ENCODE data around the gene FFAR4.

FFAR4 gene

DNA sequence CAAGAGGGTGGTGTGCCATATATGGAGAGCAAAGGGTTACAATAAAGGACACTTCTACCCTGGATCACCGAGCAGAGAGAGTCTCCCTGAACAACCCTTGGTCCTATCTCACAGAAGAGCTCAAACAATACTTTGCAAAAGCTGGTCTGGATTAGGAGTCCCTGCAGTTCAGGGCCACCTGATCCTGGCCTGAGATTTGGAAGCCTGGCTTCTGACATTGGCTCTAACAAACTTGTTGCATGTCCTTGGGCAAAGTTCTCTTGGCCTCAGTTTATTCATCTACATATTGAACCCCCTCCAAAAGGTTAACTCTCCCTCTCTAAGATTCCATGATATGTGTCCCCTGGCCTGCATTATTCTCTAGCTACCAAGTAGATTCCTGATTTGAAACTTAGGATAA lies 32.9 kb downstream of the FFAR4 start:
- H3K27me3 Mint-ChIP-seq (ENCODE audit: low read depth) = peaks cover 51% of the 10 kb centered on the region
- no peak for DNase-seq (ENCODE audit: low spot score)

DNA sequence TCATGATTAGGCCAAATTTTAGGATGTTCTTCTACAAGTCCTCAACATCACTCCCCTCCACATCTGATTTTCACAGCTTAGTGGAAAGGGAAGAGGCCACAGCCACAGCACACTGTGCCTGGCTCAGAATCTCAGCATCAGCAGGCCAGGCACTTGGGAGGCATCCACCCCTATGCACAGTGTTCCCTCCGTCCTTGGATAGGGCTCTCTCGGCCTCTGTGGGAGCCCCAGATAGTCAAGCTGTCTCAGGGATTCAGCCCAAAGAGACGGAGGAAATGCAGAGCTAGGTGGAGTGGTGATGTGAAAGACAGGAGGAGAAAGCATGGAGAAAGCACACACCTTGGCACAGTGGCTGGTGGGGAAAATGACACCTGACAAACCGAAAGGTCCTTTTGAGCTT lies 33.3 kb downstream of the FFAR4 start:
- Mint-ChIP-seq H3K36me3 (ENCODE audit: low read depth) (no peaks in the 10 kb centered on the region), H3K27ac (no peak overlapping the region), H3K4me1 (ENCODE audit: low read depth) (no peaks in the 10 kb centered on the region), H3K27me3 (ENCODE audit: low read depth) (peaks cover 55% of the 10 kb centered on the region), H3K4me3 (no peak overlapping the region), H3K9me3 (no peaks in the 10 kb centered on the region)
- DNase-seq (ENCODE audit: low spot score) = no peak

More for the DNA sequence above, 32.9 kb downstream of the FFAR4 start:
- Mint-ChIP-seq H3K9me3 (no peaks in the 10 kb centered on the region), H3K4me1 (ENCODE audit: low read depth) (no peaks in the 10 kb centered on the region), H3K27ac (no peak overlapping the region), H3K36me3 (ENCODE audit: low read depth) (no peaks in the 10 kb centered on the region), H3K4me3 (no peak overlapping the region)

DNA sequence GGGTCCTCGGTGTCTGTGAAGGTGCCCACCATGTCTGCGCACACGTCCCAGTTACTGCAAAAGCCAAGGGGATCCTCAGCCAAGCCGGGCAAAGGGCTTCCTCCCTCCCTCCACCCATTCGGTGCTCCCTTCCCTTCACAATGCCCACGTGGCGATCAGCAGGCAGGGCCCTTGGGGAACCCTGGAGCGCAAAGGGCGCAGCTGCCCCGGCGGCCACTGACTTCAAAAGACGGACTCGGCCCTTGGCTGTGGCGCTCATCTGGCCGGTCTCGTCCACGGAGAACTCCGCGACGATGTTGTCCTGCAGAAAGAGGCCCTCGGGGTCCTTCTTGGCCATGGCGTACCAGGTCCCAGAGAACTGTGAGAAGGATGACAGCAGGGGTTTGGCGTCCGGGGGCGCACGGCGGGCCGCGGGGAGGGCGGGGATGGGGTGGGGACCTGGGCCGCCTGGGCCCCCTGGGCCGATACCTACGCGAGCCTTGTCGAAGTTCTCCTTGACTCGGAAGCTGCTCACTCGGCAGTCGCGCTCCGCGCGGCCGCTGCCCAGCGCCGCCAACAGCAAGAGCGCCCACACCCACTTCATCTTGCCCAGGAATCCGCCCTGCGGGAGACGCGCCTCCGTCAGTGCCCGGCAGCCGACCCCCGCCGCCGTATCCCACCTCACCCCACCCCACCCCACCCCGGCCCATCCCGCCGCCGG lies 34.1 kb downstream of the FFAR4 start:
- no peak overlapping the region for H3K27ac Mint-ChIP-seq
- H3K9me3 Mint-ChIP-seq = no peaks in the 10 kb centered on the region
- no peaks in the 10 kb centered on the region for H3K4me1 Mint-ChIP-seq (ENCODE audit: low read depth)
- peaks cover 55% of the 10 kb centered on the region for H3K27me3 Mint-ChIP-seq (ENCODE audit: low read depth)
- H3K36me3 Mint-ChIP-seq (ENCODE audit: low read depth) = no peaks in the 10 kb centered on the region
- DNase-seq (ENCODE audit: low spot score) = no peak
- H3K4me3 Mint-ChIP-seq = no peak overlapping the region

DNA sequence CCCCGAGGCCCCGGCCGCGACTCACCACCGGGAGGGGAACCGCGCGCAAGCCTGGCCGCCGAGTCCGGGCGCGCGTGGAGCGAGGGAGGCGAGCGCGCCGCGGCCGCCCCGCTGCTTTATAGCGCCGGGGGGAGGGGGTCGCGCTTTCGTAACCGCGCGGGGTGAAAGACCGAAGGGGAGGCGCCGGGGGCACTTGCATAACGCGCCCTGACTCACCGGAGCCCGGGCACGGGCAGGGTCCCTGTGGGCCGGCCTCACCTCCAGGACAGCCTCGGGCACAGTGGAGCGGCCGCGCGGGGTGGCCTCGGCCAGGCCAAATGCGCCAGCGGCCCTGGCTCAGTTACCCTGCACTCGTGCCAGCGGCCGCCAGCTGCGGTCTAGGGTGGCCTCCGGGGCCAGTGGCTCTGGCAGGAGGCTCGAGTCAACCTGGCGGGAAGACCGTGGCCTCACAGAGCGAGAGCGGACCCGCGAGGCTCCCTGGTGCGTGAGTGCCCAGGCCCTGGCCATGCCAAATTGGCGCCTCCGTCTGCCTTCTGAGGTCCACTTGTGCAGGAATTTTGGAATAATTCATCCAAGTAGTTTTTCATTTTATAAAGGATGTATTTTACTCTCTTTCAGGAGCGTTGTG lies 34.8 kb downstream of the FFAR4 start, which contains the start of gene RBP4:
RBP4 (minus strand) TSS at position 90 of the 628 bp plus-strand sequence. CDS start 207 bp downstream, outside the sequence.
- no peak for DNase-seq (ENCODE audit: low spot score)
- H3K4me3 Mint-ChIP-seq = no peak within 1 kb of the TSS
- no peaks in the 10 kb centered on the region for H3K4me1 Mint-ChIP-seq (ENCODE audit: low read depth)
- H3K36me3 Mint-ChIP-seq (ENCODE audit: low read depth) = no peaks in the 10 kb centered on the region
- no peak within 1 kb of the TSS for H3K27ac Mint-ChIP-seq
- H3K9me3 Mint-ChIP-seq = no peaks in the 10 kb centered on the region
- H3K27me3 Mint-ChIP-seq (ENCODE audit: low read depth) = peaks cover 61% of the 10 kb centered on the region

DNA sequence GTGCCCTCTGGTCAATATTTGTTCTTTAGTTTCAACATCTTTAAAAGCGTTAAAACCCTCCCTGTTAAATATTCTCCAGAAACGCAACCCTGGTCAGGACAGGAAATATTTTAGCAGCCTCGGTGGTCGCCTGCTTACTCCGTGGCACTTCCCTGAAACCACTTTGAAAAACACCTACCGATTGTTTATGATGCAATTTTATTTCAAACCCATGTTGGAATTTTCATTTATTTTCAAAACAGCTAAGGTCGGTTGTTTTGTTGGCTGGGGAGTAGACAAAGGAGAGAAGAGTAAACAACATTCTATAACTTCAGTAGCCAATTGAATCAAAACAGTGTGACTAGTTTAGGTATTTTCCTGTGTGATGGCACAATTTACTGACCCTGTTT lies 35.3 kb downstream of the FFAR4 start:
- no peak overlapping the region for H3K27ac Mint-ChIP-seq
- no peak overlapping the region for H3K4me3 Mint-ChIP-seq
- no peaks in the 10 kb centered on the region for H3K9me3 Mint-ChIP-seq
- peaks cover 62% of the 10 kb centered on the region for H3K27me3 Mint-ChIP-seq (ENCODE audit: low read depth)
- no peaks in the 10 kb centered on the region for H3K36me3 Mint-ChIP-seq (ENCODE audit: low read depth)
- H3K4me1 Mint-ChIP-seq (ENCODE audit: low read depth) = no peaks in the 10 kb centered on the region
- DNase-seq (ENCODE audit: low spot score) = no peak

DNA sequence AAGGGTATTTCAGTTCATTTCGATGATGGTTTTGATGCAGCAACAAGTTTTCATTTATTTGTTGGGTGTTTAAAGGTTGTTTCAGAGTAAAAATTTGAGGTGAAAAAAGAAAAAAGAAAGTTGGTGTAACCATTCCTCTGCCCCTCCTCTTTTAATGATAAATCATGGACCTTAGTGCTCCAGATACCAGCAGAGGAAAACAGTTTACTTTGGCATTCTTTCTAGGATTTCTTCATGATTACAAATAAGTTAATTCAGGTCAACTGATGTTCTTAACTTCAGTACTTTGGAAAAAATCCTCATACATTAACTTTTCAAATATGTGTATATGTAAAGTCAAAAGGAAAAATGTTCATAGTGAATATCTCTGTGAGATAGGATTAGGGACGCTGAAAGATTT lies 36.6 kb downstream of the FFAR4 start:
- Mint-ChIP-seq H3K4me3 (no peak overlapping the region), H3K4me1 (ENCODE audit: low read depth) (no peaks in the 10 kb centered on the region), H3K27ac (no peak overlapping the region), H3K27me3 (ENCODE audit: low read depth) (peaks cover 54% of the 10 kb centered on the region), H3K36me3 (ENCODE audit: low read depth) (no peaks in the 10 kb centered on the region), H3K9me3 (no peaks in the 10 kb centered on the region)
- no peak for DNase-seq (ENCODE audit: low spot score)

DNA sequence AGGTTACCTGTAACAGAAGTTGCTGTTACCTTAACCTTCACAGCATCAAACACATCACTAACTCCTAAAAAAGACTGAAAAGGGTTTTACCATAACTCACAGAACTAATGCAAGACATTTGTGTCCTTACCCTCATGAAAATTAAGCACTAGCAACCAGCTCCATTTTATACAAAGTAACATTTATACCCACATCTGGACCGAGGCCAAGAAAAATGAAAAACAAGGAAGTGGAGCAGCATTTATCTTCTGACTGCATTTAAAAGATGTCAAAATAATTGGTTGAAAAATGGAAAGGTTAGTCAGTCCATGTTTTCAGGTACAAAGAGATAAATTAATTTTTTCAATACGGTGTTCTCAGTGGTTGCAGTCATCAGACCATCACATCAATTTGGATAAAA lies 37.7 kb downstream of the FFAR4 start:
- DNase-seq (ENCODE audit: low spot score) = no peak
- Mint-ChIP-seq H3K36me3 (ENCODE audit: low read depth) (no peaks in the 10 kb centered on the region), H3K27ac (no peak overlapping the region), H3K9me3 (no peaks in the 10 kb centered on the region), H3K27me3 (ENCODE audit: low read depth) (peaks cover 51% of the 10 kb centered on the region), H3K4me1 (ENCODE audit: low read depth) (no peaks in the 10 kb centered on the region), H3K4me3 (no peak overlapping the region)

DNA sequence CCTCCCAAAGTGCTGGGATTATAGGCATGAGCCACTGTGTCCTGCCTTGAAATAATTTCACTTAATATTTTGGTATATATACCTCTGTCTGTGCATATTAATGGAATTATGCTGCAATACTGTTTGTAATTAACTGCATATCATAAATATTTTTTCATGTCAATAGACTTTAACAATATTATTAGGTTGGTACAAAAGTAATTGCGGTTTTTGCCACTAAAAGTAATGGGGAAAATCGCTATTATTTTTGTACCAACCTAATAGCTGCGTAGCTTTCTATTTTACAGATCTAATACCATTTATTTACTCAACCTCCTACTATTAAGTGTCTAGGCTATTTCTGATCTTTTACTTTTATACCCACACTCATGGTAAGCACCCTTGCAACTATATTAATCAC lies 42.0 kb downstream of the FFAR4 start:
- H3K27ac Mint-ChIP-seq = no peak overlapping the region

DNA sequence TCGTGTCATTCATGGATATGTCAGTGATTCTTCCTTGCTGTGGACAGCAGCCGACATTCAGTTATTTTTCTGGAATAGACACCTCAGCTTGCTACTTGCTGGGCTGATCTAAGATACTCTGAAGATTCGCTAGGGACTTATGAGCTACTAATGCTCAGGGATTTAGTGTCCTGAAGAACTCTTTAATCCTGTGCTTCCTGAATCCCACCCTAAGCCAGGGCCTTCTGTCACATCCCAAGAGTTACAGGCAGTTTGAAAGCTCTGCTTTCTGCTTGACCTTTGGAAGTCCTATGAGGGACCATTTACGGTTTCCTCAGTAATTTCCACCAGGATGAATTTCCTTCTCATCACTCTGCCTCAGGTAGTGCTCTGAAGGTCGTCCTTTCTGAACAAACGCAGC lies 45.8 kb downstream of the FFAR4 start, which contains the start of gene PDE6C:
PDE6C (plus strand) TSS at position 227 of the 400 bp plus-strand sequence. CDS start 189 bp downstream, outside the sequence.
- DNase-seq (ENCODE audit: low spot score) = no peak
- no peak within 1 kb of the TSS for H3K4me3 Mint-ChIP-seq
- no peaks in the 10 kb centered on the region for H3K36me3 Mint-ChIP-seq (ENCODE audit: low read depth)
- no peaks in the 10 kb centered on the region for H3K4me1 Mint-ChIP-seq (ENCODE audit: low read depth)
- H3K9me3 Mint-ChIP-seq = no peaks in the 10 kb centered on the region
- H3K27me3 Mint-ChIP-seq (ENCODE audit: low read depth) = peaks cover 2% of the 10 kb centered on the region
- no peak within 1 kb of the TSS for H3K27ac Mint-ChIP-seq

More for the DNA sequence above, 42.0 kb downstream of the FFAR4 start:
- H3K9me3 Mint-ChIP-seq = no peaks in the 10 kb centered on the region
- H3K36me3 Mint-ChIP-seq (ENCODE audit: low read depth) = no peaks in the 10 kb centered on the region
- H3K4me1 Mint-ChIP-seq (ENCODE audit: low read depth) = no peaks in the 10 kb centered on the region
- no peak for DNase-seq (ENCODE audit: low spot score)
- no peak overlapping the region for H3K4me3 Mint-ChIP-seq
- H3K27me3 Mint-ChIP-seq (ENCODE audit: low read depth) = peaks cover 19% of the 10 kb centered on the region

DNA sequence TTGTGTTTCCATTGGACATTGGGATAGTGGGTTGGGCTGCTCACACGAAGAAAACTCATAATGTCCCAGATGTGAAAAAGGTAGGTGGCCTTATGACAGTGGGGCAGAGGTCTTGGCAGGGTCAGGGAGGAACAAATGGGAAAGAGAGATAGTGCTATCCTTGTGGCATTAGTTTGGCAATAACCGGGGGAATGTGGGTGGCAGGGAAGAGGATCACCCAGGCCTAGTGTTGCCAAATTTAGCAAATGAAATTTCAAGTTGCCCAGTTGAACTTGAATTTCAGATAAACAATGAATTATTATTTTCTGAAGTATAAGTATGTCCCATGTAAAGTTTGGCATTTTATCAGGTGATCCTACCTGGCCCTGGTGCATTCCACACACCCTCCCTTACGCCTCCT lies 46.7 kb downstream of the FFAR4 start:
- no peak for DNase-seq (ENCODE audit: low spot score)
- H3K9me3 Mint-ChIP-seq = no peaks in the 10 kb centered on the region
- no peak overlapping the region for H3K27ac Mint-ChIP-seq
- peaks cover 4% of the 10 kb centered on the region for H3K27me3 Mint-ChIP-seq (ENCODE audit: low read depth)
- no peaks in the 10 kb centered on the region for H3K4me1 Mint-ChIP-seq (ENCODE audit: low read depth)
- H3K36me3 Mint-ChIP-seq (ENCODE audit: low read depth) = no peaks in the 10 kb centered on the region
- H3K4me3 Mint-ChIP-seq = no peak overlapping the region

DNA sequence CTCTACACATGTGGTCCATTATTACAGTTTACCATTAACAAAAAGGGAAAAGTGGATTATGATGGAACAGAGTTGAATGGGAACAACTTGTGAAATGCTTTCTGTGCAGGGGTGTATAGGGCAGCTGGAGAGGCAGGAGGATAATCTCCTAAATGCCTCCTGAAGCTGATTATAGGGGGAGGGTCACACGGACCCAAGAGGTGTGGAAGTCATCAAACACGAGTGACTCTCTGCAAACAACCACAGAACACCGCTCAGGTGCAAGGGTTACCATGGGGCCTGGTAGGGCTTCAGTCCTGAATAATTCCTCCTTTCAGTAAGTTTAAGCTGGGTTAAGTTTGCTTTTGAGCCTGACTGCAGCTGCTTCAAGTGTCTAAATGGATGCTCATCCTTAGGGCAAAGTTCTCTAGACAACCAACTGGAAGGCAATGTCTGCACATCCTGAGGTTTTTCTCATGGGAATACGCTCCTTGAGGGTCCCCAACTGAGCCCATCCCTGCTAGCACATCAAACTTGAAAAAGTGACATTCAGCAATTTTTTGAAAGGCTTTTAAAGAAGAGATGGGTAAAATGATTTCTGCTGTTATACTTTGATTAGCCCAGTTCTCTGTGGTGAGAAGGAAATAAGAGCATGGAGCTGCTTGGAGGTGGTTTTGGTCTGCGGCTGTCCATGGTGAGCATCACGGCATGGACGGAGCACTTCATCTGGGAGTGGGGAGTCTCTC lies 47.8 kb downstream of the FFAR4 start:
- Mint-ChIP-seq H3K27me3 (ENCODE audit: low read depth) (peaks cover 6% of the 10 kb centered on the region), H3K4me3 (no peak overlapping the region), H3K36me3 (ENCODE audit: low read depth) (no peaks in the 10 kb centered on the region), H3K27ac (no peak overlapping the region), H3K9me3 (no peaks in the 10 kb centered on the region), H3K4me1 (ENCODE audit: low read depth) (no peaks in the 10 kb centered on the region)
- DNase-seq (ENCODE audit: low spot score) = no peak

DNA sequence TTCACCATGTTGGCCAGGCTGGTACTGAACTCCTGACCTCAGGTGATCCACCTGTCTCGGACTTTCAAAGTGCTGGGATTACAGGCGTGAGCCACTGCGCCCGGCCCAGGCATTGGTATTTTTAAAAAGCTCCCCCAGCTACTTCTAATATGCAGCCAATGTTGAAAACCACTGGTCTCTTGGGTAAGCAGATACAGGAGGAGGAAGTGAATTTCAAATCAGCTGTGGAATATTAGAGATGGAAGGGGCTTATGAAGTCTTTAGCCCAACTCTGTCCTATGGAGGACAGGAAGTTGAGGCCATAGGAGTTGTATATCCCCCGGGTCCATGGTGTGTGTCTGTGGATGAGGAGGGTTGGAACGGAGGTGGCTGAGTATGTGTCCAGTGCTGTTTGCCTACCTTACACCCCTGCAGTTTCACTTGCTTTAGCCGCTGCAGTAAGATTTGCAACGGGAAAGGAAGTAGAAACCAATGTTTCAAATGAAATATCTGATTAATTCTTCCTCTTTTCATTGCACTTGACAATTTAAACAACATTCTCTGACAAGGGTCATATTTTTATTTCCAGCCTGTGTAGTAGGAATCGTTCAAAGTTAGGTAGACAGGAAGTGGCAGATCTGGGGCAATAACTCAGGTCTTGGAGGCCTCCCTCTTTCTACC lies 49.2 kb downstream of the FFAR4 start:
- Mint-ChIP-seq H3K9me3 (no peaks in the 10 kb centered on the region), H3K4me1 (ENCODE audit: low read depth) (no peaks in the 10 kb centered on the region), H3K4me3 (no peak overlapping the region), H3K36me3 (ENCODE audit: low read depth) (no peaks in the 10 kb centered on the region), H3K27me3 (ENCODE audit: low read depth) (peaks cover 16% of the 10 kb centered on the region), H3K27ac (no peak overlapping the region)
- no peak for DNase-seq (ENCODE audit: low spot score)

DNA sequence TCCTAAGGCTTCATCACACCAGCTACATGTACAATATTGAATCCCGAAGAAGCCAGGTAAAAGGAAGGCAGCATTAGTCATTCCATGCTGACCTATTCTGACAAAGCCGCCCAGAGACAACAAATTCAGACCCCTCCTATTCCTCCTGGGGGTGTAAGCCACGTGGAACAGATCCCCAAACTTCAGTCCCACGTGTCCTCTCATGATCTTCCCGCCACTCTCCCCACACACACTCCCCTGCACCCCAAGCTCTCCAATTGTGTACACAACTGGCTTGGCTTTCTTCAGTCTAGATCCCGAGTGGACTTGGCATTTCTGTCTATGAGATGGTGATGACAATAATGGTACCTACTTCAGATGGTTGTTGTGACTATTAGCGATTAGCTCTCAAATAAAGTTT lies 54.5 kb downstream of the FFAR4 start:
- Mint-ChIP-seq H3K27me3 (ENCODE audit: low read depth) (peaks cover 25% of the 10 kb centered on the region), H3K27ac (no peak overlapping the region)

DNA sequence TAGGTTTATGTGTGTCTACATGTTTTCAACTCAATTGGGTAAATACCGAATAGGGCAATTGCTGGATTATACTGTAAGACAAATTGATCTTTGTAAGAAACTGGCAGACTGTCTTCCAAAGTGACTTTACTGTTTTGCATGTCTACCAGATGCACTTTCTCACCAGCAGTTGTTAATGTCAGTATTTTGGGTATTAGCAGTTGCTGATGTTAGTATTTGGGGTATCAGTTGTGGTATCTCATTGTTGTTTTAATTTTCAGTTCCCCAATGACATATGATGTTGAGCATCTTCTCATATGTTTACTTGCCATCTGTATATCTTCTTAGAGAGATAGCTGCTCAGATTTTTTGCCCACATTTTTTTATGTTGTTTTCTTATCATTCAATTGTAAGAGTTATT lies 56.5 kb downstream of the FFAR4 start:
- Mint-ChIP-seq H3K36me3 (ENCODE audit: low read depth) (no peaks in the 10 kb centered on the region), H3K27me3 (ENCODE audit: low read depth) (peaks cover 25% of the 10 kb centered on the region), H3K9me3 (no peaks in the 10 kb centered on the region), H3K27ac (no peak overlapping the region), H3K4me1 (ENCODE audit: low read depth) (no peaks in the 10 kb centered on the region), H3K4me3 (no peak overlapping the region)
- DNase-seq (ENCODE audit: low spot score) = no peak

More for the DNA sequence above, 54.5 kb downstream of the FFAR4 start:
- Mint-ChIP-seq H3K9me3 (no peaks in the 10 kb centered on the region), H3K4me3 (no peak overlapping the region), H3K36me3 (ENCODE audit: low read depth) (no peaks in the 10 kb centered on the region), H3K4me1 (ENCODE audit: low read depth) (no peaks in the 10 kb centered on the region)
- DNase-seq (ENCODE audit: low spot score) = no peak
